GM19468 (cell line): ENCODE results near the gene MCM6.

Source experiments
- ATAC-seq: cut with Tn5 transposase; IDR thresholded peaks from one replicate; pipeline ENCODE4 v1.9.1; 2021; ENCODE audit warnings: mild to moderate bottlenecking, moderate library complexity, moderate number of reproducible peaks; ENCODE audit not compliant: unreplicated experiment; ENCODE audit errors: extremely low read depth

MCM6 gene

DNA sequence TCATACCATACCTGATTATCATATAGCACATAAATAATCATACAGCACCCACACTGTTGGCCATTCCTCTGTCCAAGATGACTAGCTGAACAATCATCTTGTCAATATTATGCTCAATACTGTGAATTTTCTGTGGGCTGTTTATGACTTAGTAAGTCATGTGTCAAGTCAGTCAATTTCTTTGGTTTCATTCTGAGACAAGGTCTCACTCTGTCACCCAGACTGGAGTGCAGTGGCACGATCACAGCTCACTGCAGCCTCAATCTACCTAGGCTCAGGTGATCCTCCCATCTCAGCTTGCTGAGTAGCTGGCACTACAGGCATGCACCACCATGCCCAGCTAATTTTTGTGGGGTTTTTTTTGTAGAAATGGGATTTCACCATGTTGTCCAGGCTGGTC, 5.7 kb downstream of the MCM6 start:
- ATAC-seq: no peak

- no peak for ATAC-seq
These were observed 13.0 kb downstream of the MCM6 start for GRCh38 chr2:135863233-135863632.

- ATAC-seq: no peak
These were observed 13.5 kb downstream of the MCM6 start for GRCh38 chr2:135862718-135863117.

- no peak for ATAC-seq
These were observed 22.8 kb downstream of the MCM6 start for GRCh38 chr2:135853401-135853800.

GRCh38 chr2:135851858-135852257, 24.4 kb downstream of the MCM6 start:
- no peak for ATAC-seq

DNA sequence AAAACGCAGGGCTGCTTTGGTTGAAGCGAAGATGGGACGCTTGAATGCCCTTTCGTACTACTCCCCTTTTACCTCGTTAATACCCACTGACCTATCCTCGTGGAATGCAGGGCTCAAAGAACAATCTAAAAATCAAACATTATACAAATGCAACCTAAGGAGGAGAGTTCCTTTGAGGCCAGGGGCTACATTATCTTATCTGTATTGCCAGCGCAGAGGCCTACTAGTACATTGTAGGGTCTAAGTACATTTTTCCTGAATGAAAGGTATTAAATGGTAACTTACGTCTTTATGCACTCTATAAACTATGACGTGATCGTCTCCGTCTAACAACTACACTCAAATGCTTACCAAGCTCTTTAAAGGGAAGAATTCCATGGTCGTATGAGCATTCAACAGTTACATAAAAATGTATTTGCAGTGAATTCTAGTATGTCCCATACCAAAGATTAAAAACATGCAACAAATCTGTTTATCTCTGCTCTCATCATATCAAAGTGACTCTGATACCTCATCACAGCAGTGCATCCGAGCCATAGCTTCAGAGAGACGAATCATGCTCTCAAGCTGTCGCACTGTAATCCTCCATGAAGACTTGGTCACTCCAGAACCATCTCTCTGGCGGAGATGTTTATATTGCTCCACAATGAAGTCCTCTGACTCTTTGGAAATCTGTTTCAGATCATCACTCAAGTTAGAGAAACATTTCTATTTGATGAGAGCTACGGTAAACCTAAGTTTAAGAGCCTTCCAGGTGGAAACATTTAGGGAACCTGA, 25.2 kb downstream of the MCM6 start:
- ATAC-seq: no peak

GRCh38 chr2:135849087-135849486, 27.2 kb downstream of the MCM6 start:
- ATAC-seq: no peak

- ATAC-seq: no peak
These were observed 30.2 kb downstream of the MCM6 start for GRCh38 chr2:135845997-135846396.

DNA sequence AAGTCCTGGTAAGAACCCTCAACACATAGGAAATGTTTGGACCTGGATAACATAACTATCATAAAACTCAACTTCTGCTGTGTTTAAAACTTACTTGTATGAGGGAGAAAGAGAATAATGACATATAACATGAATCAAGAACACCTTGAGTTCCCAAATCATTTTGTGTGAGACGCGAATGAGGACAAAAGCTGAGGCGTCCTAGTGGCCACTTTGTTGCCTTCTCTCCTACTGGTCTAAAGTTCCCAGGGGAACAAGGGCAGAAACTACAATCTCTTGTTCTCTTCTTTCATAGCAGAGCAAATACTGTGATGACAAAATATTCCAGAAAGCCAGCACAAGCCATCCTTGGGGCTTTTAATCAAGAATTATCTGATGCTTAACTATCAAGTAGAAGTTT, 31.0 kb downstream of the MCM6 start:
- no peak for ATAC-seq

- no peak for ATAC-seq
These were observed 31.8 kb downstream of the MCM6 start for GRCh38 chr2:135844301-135844895.

- ATAC-seq: no peak
These were observed 32.6 kb downstream of the MCM6 start for GRCh38 chr2:135843671-135844070.

- ATAC-seq: no peak
These were observed 35.6 kb downstream of the MCM6 start for GRCh38 chr2:135840601-135841000.

GRCh38 chr2:135839713-135840112, 36.5 kb downstream of the MCM6 start:
- no peak for ATAC-seq

DNA sequence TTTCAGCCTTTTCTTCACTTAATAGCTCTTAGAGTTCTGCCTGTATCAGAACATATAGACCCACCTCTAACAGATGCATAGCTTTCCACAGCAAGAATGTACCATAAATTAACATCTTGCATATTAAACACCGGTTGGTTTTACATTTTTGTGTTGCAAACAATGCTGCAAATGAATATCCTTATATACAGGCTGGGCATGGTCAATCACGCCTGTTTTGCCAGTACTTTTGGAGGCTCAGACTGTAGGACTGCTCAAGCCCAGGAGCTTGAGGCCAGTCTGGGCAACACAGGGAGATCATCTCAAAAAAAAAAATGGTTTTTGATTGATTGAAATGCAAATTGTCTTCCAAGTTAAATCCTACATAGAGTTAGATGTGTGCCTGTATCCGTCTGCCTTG, 37.7 kb downstream of the MCM6 start:
- no peak for ATAC-seq

DNA sequence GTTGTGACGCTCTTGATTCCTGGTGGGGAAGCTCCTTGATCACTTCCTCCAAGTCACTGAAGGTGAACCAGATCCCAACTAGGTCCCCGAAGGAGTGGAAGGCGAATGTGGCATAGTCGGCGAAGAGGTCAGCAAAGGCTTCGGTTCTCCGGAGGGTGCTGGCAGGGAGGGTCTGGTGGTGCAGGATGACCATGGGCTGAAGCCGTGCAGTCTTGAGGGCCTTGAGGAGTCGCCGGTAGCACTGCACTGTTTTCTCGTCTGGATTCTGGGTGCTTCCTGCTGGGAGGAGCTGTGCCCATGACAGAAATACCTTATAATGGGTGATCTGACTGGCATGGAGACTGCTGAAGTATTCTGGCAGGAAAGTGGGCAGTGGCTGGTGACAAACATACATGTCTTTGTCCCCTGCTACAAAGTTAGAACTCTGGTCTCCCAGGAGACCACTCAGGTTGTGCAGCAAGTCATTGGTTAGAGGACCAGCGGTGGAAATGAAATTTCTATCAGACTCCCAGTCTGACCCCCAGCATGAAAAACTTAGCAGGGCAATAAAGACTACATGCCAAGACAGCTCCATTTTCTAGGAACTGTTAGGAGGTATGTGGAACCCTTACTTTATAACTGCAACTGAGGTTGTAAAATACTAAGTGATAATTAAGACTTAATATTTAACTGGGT, 39.5 kb downstream of the MCM6 start, which contains the start of gene LCT:
Gene LCT (minus strand): TSS at position 589 of the 675 bp plus-strand sequence. CDS start 15 bp downstream, at position 574.
- ATAC-seq: no peak

DNA sequence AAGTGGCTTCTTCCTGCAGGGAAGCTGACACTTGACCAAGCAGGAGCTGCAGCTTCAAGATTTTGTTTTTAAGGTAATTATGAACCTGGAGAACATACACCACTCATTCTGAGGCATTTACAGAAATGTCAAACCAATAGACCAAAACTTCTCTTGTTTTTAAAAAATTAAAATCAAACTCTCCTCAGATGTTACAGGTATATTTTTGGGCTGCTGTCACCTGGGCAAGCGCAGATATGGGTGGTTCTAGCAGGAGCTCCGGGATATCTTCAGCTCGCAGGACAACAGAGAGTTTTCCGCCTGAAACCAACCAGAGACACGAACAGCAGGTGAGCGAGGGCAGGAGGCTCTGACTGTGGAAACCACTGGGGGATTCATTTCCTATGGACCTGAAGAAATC, 43.4 kb downstream of the MCM6 start:
- no peak for ATAC-seq

- ATAC-seq: no peak
These were observed 44.9 kb downstream of the MCM6 start for GRCh38 chr2:135831180-135831812.

DNA sequence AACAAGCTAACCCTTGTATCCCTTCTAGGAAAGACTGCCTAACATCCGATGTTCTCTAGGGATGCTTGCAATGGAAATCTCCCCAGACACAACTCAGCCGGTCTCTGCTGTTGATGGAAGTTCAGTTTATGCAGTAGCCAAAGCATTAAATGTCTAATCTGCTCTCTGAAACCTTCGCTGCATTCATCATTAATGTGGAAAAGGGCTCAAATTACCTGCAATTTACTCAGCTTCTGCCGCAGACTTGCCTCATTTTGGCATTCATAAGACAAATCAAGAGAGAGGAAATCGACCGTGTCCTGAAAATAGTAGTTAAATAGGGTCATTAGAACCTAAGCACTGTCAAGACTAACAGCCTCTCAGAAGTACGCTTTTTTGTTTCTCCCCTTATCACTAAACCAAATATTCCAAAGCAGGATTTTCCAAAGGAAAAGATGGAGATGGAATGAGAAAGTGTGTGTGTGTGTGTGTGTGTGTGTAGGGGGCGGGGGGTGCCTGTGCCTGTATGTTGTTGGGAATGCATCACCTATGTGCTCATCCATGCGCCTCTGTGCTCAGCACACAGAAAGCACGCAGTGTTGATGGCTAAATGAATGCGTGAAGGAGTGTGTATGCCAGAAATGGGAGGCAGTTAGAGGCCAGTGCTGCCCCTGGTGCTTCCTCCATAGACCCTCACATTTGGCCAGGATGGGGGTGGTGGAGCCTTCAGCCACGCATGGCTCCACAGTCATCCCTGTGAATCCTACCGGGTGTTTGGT, 46.7 kb downstream of the MCM6 start:
- ATAC-seq: no peak

DNA sequence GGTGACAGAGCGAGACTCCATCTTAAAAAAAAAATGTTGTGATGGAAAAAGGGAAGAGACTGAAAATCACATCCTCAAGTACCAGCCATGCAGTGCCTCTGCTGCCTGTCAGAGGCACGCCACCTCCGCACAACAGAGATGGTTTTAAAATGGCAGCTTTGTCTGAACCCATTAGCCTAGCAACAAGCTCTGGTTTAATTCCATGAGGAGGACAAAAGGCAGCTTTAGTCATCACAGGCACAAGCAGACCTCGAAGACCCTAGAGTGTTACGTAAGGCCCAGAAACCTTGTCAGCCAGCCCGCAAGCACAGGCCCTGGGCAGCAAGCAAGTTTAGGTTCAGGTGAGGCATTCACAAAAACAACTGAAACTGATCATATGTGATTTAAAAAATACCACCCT, 49.7 kb downstream of the MCM6 start:
- ATAC-seq: no peak

DNA sequence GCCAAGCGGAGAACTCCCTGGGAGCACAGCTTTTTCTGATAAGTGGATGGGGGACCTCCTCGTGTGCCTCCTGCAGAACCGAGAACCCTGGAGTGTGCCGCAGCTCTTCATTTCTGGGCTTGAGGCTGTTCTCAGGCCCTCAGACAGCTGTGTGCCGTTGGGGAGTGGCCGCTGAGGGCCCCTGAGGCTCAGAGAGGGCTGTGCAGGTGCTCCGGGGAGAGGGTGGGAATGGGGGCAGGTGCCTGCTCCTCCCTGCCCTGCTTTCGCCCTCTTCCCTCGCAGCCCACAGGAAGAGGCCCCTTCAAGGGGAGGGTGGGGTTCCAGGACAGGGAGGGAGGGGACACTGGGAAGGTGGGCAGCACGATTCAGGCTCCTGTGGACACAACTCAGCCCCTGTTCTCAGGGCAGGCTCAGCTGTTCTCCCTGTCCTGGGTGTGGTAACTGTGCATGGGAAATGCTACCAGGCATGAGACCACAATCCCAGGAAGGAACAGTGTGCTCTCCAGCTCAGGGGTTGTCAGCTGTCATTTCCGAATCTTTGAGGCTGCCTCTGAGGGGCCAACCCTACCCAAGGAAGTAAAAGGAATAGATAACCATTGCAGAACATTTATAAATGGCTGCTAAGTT, 50.6 kb downstream of the MCM6 start:
- no peak for ATAC-seq
